HG02870 (cell line): Measurements from ENCODE around the gene FNBP1.

Source experiments
- ATAC-seq: cut with Tn5 transposase; IDR thresholded peaks from one replicate; pipeline ENCODE4 v1.9.1; 2021; ENCODE audit warnings: mild to moderate bottlenecking, moderate library complexity; ENCODE audit not compliant: unreplicated experiment

The FNBP1 gene

DNA sequence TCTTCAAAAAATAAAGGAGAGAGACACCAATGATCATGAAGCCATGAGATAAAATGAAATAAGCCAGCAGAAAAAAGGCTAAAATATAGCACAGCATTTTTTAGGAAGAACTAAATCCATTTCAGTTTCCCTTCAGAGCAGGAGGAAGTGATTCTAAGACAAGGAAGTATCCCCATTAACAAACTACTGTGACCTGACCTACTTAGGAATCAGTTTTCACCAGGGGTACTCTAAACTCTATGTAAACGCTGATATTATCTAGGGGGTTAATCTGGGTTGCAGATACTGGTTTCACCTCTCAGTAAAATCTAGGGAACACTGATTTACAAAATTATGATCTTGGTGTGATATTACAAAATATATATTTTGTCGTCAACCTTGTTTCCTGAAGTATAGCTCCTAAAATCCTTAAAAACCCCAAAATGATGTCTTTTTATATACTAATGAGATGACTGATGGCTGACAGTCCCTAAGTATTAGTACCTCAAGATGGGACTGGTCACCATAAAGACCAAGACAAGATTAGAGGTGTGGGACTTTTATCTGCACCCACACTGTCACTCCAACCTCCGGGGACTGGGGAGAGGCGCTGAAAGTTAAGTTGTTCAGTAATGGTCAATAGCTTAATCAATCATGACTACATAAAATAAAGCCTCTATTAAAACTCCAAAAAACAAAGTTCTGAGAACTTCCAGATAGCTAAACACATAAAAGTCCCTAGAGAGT, 2.9 kb upstream of the FNBP1 start:
- no peak for ATAC-seq

DNA sequence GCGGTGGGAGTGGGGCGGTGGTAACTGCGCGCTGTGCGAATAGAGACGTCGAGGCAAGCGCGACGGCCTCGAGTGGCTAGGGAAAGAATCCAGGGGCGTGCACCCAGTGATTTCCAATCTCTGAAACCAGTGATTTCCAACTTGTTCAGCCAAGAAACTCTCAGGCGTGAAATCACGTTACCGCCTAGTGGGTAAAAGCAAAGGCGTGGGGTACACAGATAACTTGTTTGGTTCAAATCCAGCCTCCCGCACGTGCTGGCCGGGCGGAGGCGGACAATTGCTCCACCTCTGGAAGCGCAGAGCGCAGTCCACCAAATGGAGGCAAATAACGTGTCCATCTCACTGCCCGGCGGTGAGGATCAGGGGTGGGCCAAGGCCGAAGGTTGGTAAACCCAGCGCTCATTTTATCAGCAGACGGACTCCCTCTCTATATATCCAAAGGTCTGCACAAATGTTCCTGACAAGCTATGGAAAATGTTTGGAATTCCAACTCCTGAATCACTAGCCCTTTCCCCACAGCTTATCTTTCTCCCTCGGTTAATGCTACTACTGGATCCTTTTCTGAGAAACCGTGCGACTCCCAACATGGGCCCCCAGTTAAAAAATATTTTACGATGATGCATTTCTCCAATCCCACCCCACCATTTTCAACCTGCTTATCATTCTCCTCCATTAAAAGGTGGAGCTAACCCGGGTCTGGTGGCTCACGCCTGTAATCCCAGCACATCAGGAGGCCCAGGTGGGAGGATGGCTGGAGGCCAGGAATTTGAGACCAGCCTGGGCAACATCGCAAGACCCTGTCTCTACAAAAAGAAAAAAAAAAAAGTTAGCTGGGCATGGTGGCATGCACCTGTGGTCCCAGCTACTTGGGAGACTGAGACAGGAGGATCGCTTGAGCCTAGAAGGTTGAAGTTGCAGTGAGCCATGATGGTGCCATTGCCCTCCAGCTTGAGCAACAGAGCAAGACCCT, 950 bp upstream of the FNBP1 start:
- ATAC-seq: no peak

DNA sequence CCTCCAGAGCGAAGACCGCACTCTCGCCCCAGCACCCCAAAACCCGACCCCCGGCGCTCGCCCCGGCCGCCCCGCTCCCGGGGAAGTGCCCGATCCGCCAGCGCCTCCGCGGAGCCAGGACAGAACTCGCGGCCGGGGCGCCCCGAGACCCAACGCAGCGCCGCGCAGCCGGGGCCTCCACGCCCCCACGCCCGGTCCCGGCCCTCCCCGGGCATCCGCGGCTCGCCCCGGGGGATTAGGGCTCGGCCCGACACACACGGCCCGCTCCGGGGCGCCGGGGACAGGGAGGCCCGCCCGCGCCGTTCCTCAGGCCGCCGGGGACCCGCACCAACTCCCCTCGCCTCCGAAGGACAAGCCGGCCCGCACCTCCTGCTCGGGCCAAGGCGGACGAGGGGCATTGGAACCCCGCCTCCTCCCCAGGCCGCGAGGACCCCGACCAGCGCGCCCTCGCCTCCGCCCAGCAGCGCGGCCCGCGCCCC, 544 bp downstream of the FNBP1 start:
- ATAC-seq: no peak

- no peak for ATAC-seq
These were observed 1.2 kb downstream of the FNBP1 start for GRCh38 chr9:130041648-130042405.

- ATAC-seq: no peak
These were observed 1.9 kb downstream of the FNBP1 start for GRCh38 chr9:130040984-130041647.

- no peak for ATAC-seq
These were observed 3.4 kb downstream of the FNBP1 start for GRCh38 chr9:130039528-130040147.

- no peak for ATAC-seq
These were observed 6.9 kb downstream of the FNBP1 start for GRCh38 chr9:130036099-130036498.

DNA sequence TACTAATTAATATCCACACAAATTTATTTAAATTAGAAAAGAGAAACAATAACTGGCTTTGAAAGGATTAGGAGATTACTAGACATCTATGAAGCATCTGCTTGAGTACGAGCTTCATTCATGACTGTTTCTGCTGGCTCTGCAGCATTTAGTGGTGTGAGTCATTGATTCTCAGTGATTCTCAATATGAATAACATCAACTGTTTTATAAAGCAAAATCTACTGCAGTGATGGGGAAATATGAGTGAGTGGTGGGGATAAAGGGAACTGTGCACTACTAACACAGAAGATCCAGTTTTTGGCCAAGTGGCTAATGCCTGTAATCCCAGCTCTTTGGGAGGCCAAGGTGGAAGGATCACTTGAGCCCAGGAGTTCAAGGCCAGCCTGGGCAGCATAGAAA, 8.4 kb downstream of the FNBP1 start:
- no peak for ATAC-seq

DNA sequence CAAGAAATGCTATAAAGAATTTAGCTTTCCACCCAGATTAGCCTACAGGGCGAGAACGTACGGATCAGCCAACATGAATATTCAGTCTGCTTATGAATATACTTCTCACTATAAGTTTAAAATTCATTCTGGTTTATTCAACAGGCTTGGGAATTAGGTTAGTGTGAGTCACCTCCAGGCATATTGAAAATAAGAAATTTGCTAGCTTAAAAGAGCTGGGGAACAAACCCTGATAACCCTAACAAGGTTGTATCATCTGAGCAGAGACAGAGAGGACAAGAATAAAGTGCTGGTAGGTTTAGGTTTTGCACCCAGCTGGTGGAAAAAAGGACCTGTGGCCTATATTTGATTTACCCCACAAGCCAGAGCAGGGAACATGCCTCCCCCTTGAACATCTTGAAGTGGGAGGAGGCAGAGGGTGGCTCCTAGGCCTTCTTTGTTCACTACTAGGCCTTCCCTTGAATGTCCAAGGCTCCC, 12.3 kb downstream of the FNBP1 start:
- no peak for ATAC-seq

- no peak for ATAC-seq
These were observed 13.6 kb downstream of the FNBP1 start for GRCh38 chr9:130029223-130029973.

- no peak for ATAC-seq
These were observed 14.3 kb downstream of the FNBP1 start for GRCh38 chr9:130028493-130029222.

DNA sequence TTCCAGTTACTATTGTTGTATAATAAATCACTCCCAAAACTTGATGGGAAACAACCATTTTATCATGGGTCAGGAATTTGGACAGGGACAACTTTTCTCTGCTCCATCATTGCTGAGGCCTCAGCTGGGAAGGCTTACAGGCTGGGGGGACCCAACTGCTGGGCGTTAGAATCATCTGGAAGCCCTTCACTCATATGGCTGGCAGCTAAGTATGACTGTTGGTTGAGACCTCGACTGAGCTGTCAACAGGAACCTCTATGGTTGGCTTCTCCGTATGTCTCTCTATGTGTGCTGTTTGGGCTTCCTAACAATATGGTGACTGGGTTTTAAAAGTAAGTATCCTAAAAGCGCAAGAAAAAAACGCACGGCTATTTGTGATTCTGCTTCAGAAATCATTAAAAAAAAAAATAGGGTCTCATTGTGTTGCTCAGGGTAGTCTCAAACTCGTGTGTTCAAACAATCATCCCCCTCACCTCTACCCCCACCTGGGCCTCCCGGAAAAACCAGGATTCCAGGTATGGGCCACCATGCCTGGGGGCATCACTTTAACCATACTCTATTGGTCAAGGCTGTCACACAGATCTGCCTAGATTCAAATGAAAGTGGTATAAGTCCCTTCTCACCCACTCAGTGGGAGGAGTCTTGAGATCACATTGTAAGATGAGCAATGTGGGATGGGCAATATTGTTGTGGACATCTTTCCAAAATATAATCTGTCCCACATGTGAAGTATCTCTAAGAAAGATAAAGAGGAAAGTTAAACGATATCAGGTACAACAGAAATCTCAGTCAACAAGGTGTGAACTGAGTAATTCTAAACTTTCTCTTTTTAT, 15.2 kb downstream of the FNBP1 start:
- no peak for ATAC-seq

DNA sequence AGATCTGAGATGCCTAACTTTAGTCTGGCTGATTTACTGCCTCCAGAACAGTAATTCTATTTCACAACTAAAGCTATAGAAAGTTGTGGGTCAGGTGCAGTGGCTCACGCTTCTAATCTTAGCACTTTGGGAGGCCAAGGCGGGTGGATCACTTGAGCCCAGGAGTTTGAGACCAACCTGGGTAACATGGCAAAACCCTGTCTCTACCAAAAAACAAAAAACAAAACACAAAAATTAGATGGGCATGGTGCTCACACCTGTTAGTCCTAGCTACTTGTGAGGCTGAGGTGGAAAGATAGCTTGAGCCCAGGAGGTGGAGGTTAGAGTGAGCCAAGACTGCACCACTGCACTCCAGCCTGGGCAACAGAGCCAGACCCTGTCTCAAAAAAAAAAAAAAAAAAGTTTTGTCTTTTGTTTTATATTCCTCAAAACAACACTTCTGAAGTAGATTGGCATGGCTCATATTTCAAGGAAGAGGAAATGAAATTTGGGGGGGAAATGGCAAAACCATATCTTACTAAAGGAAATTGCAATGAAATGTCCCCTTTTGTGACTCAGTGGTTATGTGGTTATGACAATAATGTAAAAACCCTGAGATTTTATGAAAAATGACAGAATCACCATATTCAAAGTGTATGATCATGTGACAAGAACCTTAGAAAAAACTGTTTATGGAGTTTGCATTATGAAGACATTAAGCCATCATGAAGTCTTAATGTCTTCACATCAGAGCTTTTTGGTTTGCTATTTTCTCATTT, 16.2 kb downstream of the FNBP1 start:
- no peak for ATAC-seq

DNA sequence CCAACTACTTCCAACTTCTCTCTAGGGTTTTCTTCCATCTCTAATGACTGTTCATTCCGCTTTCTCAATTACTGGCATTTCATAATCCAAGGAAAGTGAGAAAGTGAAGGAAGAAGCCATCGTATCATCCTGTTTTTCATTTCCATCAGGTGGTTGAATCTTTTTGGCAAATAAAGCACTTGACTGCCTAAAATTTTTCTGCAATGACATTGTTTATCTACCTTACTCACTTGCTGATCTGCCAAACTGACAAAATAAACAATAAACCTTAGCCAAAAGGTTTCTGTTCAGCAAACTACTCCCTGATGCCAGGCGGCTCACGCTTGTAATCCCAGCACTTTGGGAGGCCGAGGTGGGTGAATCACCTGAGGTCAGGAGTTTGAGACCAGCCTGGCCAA, 18.4 kb downstream of the FNBP1 start:
- no peak for ATAC-seq

- ATAC-seq: no peak
These were observed 18.9 kb downstream of the FNBP1 start for GRCh38 chr9:130023994-130024596.

DNA sequence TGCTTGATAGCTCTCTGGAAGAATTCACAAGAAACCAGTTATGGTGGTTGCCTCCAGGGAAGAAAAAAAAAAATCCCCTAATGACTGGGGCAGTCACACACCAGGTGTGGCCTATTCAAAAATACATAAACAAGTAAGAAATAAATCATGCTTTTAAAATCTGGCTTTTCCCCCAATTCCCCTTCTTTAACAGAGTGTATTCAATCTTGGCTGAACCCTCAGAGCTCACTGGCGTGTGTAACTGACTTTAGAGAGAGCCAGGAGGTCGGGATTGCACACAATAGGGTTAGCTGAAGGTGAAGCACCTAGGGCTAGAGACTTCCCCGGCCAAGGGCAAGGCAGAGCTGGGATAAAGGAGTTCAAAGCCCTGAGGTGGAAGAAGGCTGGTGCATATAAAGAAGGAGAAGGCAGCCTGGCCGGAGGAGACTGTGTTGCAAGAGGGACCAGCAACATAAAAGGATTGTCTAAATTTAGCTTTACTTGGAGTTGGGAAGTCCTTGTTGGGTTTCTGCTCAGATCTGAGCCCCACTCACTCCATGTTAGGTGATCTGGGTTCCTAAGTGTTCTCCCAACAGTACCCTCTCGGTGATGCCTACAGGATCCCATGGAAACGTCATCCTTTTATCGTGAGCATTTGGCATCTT, 19.7 kb downstream of the FNBP1 start:
- peak; percentile 39 for ATAC-seq
